Measurements from ENCODE around the gene FBXO21.
A peak's percentile ranks its signal among the peaks of the same experiment; 100 is the strongest.

Gene FBXO21

GRCh38 chr12:117169548-117169947 lies 20.7 kb downstream of the FBXO21 start:
- Histone ChIP-seq H3K4me2 (ENCODE audit: low read depth, low read length) (no peak overlapping the region), H4K20me1 (ENCODE audit: insufficient read depth, low read length) (no peaks in the 10 kb centered on the region), H3K9me3 (replicated peaks; ENCODE audit: insufficient read depth, low read length) (no peaks in the 10 kb centered on the region), H3K36me3 (replicated peaks; ENCODE audit: insufficient read depth, low read length) (no peaks in the 10 kb centered on the region), H2AFZ (ENCODE audit: low read length) (no peak overlapping the region), H3K4me1 (ENCODE audit: low read length) (peaks cover 19% of the 10 kb centered on the region), H3K27ac (ENCODE audit: low read length) (no peak overlapping the region), H3F3A (ENCODE audit: insufficient read depth, low read length) (peaks cover 6% of the 10 kb centered on the region; the same call in 1 of the 2 replicates), H3K4me3 (ENCODE audit: low read length) (no peak overlapping the region), H3K27me3 (replicated peaks; ENCODE audit: insufficient read depth, low read length) (no peaks in the 10 kb centered on the region), H3K79me2 (ENCODE audit: low read length) (peaks cover 18% of the 10 kb centered on the region), H3K9ac (ENCODE audit: low read length) (no peak overlapping the region), H3K9me2 (replicated peaks; ENCODE audit: insufficient read depth, low read length) (no peaks in the 10 kb centered on the region)
- DNase-seq: no peak
- TF ChIP-seq, protein P1, sequence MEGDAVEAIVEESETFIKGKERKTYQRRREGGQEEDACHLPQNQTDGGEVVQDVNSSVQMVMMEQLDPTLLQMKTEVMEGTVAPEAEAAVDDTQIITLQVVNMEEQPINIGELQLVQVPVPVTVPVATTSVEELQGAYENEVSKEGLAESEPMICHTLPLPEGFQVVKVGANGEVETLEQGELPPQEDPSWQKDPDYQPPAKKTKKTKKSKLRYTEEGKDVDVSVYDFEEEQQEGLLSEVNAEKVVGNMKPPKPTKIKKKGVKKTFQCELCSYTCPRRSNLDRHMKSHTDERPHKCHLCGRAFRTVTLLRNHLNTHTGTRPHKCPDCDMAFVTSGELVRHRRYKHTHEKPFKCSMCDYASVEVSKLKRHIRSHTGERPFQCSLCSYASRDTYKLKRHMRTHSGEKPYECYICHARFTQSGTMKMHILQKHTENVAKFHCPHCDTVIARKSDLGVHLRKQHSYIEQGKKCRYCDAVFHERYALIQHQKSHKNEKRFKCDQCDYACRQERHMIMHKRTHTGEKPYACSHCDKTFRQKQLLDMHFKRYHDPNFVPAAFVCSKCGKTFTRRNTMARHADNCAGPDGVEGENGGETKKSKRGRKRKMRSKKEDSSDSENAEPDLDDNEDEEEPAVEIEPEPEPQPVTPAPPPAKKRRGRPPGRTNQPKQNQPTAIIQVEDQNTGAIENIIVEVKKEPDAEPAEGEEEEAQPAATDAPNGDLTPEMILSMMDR (IDR thresholded peaks at IDR 0.05; ENCODE audit: low read length): no peak
- no peak for TF ChIP-seq EZH2 (optimal IDR thresholded peaks at IDR 0.05; ENCODE audit: low read depth, low read length)

DNA sequence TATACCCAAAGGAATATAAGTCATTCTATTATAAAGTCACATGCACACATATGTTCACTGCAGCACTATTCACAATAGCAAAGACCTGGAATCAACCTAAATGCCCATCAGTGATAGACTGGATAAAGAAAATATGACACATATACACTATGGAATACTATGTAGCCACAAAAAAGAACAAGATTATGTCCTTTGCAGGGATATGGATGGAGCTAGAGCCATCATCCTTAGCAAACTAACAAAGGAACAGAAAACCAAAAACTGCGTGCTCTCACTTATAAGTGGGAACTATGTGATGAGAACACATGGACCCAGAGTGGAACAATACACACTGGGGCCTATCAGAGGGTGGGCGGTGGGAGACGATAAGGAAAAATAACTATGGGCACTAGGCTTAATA lies 21.3 kb downstream of the FBXO21 start:
- TF ChIP-seq EZH2 (optimal IDR thresholded peaks at IDR 0.05; ENCODE audit: low read depth, low read length): no peak
- Histone ChIP-seq H3K36me3 (replicated peaks; ENCODE audit: insufficient read depth, low read length) (no peaks in the 10 kb centered on the region), H3K9me2 (replicated peaks; ENCODE audit: insufficient read depth, low read length) (no peaks in the 10 kb centered on the region), H4K20me1 (ENCODE audit: insufficient read depth, low read length) (no peaks in the 10 kb centered on the region), H3K79me2 (ENCODE audit: low read length) (peaks cover 19% of the 10 kb centered on the region), H3K27me3 (replicated peaks; ENCODE audit: insufficient read depth, low read length) (no peaks in the 10 kb centered on the region), H3K9me3 (replicated peaks; ENCODE audit: insufficient read depth, low read length) (no peaks in the 10 kb centered on the region), H3K9ac (ENCODE audit: low read length) (no peak overlapping the region), H3K4me1 (ENCODE audit: low read length) (peaks cover 19% of the 10 kb centered on the region), H3K4me2 (ENCODE audit: low read depth, low read length) (no peak overlapping the region), H2AFZ (ENCODE audit: low read length) (no peak overlapping the region), H3K4me3 (ENCODE audit: low read length) (no peak overlapping the region), H3F3A (ENCODE audit: insufficient read depth, low read length) (peaks cover 6% of the 10 kb centered on the region; the same call in 1 of the 2 replicates), H3K27ac (ENCODE audit: low read length) (no peak overlapping the region)
- no peak for DNase-seq

DNA sequence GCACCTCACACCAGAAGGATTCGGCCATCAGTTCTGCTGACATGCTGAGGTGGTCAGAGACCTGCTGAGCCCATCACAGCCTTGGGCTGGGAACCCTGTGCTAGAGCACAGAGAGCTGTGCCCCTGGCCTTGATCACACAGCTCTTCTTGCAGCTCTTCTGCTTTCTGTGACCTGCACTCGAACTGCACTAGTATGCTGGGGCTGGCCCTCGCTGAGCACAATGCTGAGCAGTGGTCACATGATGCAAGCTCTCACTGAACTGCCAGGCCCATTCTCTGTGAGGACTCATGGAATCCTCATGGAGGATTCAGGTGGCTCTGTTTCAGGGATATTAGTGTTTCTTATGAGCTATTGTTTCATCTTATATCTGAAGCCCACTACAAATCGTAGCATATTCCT lies 22.5 kb downstream of the FBXO21 start:
- Histone ChIP-seq H3K9me3 (replicated peaks; ENCODE audit: insufficient read depth, low read length) (no peaks in the 10 kb centered on the region), H4K20me1 (ENCODE audit: insufficient read depth, low read length) (no peaks in the 10 kb centered on the region), H3K4me1 (ENCODE audit: low read length) (peaks cover 21% of the 10 kb centered on the region), H2AFZ (ENCODE audit: low read length) (no peak overlapping the region), H3K9me2 (replicated peaks; ENCODE audit: insufficient read depth, low read length) (no peaks in the 10 kb centered on the region), H3K27ac (ENCODE audit: low read length) (no peak overlapping the region), H3K36me3 (replicated peaks; ENCODE audit: insufficient read depth, low read length) (no peaks in the 10 kb centered on the region), H3K4me3 (ENCODE audit: low read length) (no peak overlapping the region), H3F3A (ENCODE audit: insufficient read depth, low read length) (peaks cover 7% of the 10 kb centered on the region; the same call in 1 of the 2 replicates), H3K4me2 (ENCODE audit: low read depth, low read length) (no peak overlapping the region), H3K27me3 (replicated peaks; ENCODE audit: insufficient read depth, low read length) (no peaks in the 10 kb centered on the region), H3K9ac (ENCODE audit: low read length) (no peak overlapping the region), H3K79me2 (ENCODE audit: low read length) (peaks cover 21% of the 10 kb centered on the region)
- TF ChIP-seq, protein P1 (IDR thresholded peaks at IDR 0.05; ENCODE audit: low read length): no peak
- no peak for TF ChIP-seq EZH2phosphoT487 (IDR thresholded peaks at IDR 0.05; ENCODE audit: low read length)
- no peak for TF ChIP-seq EZH2 (optimal IDR thresholded peaks at IDR 0.05; ENCODE audit: low read depth, low read length)
- no peak for DNase-seq

- H4K20me1 ChIP-seq (ENCODE audit: insufficient read depth, low read length): no peaks in the 10 kb centered on the region
- no peaks in the 10 kb centered on the region for H3K9me3 ChIP-seq (replicated peaks; ENCODE audit: insufficient read depth, low read length)
- no peaks in the 10 kb centered on the region for H3K36me3 ChIP-seq (replicated peaks; ENCODE audit: insufficient read depth, low read length)
- H3K4me3 ChIP-seq (ENCODE audit: low read length): no peak overlapping the region
- peak overlapping the region; percentile 15; the same call in 1 of the 2 replicates for H3K4me2 ChIP-seq (ENCODE audit: low read depth, low read length)
- peak overlapping the region; percentile 42; the same call in 1 of the 2 replicates for H3K9ac ChIP-seq (ENCODE audit: low read length)
- no peaks in the 10 kb centered on the region for H3K9me2 ChIP-seq (replicated peaks; ENCODE audit: insufficient read depth, low read length)
- TF ChIP-seq EZH2phosphoT487 (IDR thresholded peaks at IDR 0.05; ENCODE audit: low read length) (no peak), EZH2 (optimal IDR thresholded peaks at IDR 0.05; ENCODE audit: low read depth, low read length) (no peak)
- TF ChIP-seq, protein P1 (IDR thresholded peaks at IDR 0.05; ENCODE audit: low read length): no peak
- no peaks in the 10 kb centered on the region for H3K27me3 ChIP-seq (replicated peaks; ENCODE audit: insufficient read depth, low read length)
- peak; percentile 85 for DNase-seq
- peaks cover 35% of the 10 kb centered on the region for H3K4me1 ChIP-seq (ENCODE audit: low read length)
- peaks cover 22% of the 10 kb centered on the region for H3K79me2 ChIP-seq (ENCODE audit: low read length)
- no peak overlapping the region for H2AFZ ChIP-seq (ENCODE audit: low read length)
- peaks cover 24% of the 10 kb centered on the region for H3F3A ChIP-seq (ENCODE audit: insufficient read depth, low read length)
- H3K27ac ChIP-seq (ENCODE audit: low read length): peak overlapping the region; percentile 85
Measured at GRCh38 chr12:117166107-117166506, 24.2 kb downstream of the FBXO21 start.

Measured in MM.1S (cell line).